Left lung (tissue), 10 donors: ENCODE results near the gene TMPRSS2. TPM values are rescaled to one million over a fixed set of nuclear protein-coding genes. Genes with fewer than 3 reads are reported as not detected.
"Not testable (repeated sequence)": the region's sequence is repeated elsewhere in the genome, so short reads cannot be mapped to it uniquely, and the experiment has no call there.

Source experiments
- ATAC-seq: fragments of 200-7000 bp; cut with Tn5 transposase; one replicate; pipeline ENCODE4 v1.9.1; 2020; ENCODE audit warnings: moderate library complexity
- DNase-seq, 4 donors: peaks; one replicate each; pipeline ENCODE4 v3.0.0-alpha.2; 2013 to 2020
- H3K27ac ChIP-seq, 2 donors: fragments of 200-600 bp; sonication (generic) in 1 of 2; one replicate each; pipeline versions ENCODE4 v1.5.0 to v1.8.0; 2020 to 2021
- H3K27me3 ChIP-seq, 2 donors: fragments of 200-600 bp; sonication (generic) in 1 of 2; one replicate each; pipeline versions ENCODE4 v1.5.0 to v1.8.0; 2020 to 2021
- H3K36me3 ChIP-seq, 2 donors: fragments of 200-600 bp; sonication (generic) in 1 of 2; one replicate each; pipeline versions ENCODE4 v1.5.0 to v1.8.0; 2020 to 2021
- H3K4me1 ChIP-seq, 2 donors: fragments of 200-600 bp; one replicate each; pipeline ENCODE4 v1.8.0; 2021
- H3K4me3 ChIP-seq, 2 donors: fragments of 200-600 bp; sonication (generic) in 1 of 2; one replicate each; pipeline versions ENCODE4 v1.5.0 to v1.8.0; 2020 to 2021; ENCODE audit warnings: mild to moderate bottlenecking in 1 of 2
- H3K9me3 ChIP-seq, 2 donors: fragments of 200-600 bp; sonication (generic) in 1 of 2; one replicate each; pipeline versions ENCODE4 v1.5.0 to v1.8.0; 2020 to 2021
- intact Hi-C, 2 donors: fragments of 100-400 bp; cut with DNase I; formaldehyde crosslinking; loops; one replicate each; pipeline versions ENCODE4 v1.11.2 to v1.14.2; 2022
- polyA plus RNA-seq, 6 donors: library from polyadenylated mRNA; unstranded; fragments of 120-200 nt; gene quantifications; one replicate each; pipeline ENCODE4 v1.2.1, GENCODE V29; 2013; ENCODE audit not compliant: insufficient read length in 6 of 6
- total RNA-seq, 2 donors: library from RNA; stranded (reverse); fragmentation: NEBNext Ultra II Directional; extraction: Animal tissue kit (Norgen Biotek cat#: 25700); gene quantifications; one replicate each; pipeline ENCODE4 v1.2.1, GENCODE V29; 2021
- TF ChIP-seq, protein P1 (sequence below), 2 donors: fragments of 200-600 bp; sonication (generic) in 1 of 2; IDR thresholded peaks; one replicate each; pipeline versions ENCODE4 v1.5.0 to v1.8.0; 2021; ENCODE audit warnings: antibody characterized with exemption in 2 of 2
- donor health status: DM: no; HTN: yes; CAD: no.
- donor health status: DM: no; HTN: no; CAD: no.

Gene TMPRSS2
- total and polyA plus RNA-seq, 8 donors, result 38.2 to 137 (median 52.7) TPM

DNA sequence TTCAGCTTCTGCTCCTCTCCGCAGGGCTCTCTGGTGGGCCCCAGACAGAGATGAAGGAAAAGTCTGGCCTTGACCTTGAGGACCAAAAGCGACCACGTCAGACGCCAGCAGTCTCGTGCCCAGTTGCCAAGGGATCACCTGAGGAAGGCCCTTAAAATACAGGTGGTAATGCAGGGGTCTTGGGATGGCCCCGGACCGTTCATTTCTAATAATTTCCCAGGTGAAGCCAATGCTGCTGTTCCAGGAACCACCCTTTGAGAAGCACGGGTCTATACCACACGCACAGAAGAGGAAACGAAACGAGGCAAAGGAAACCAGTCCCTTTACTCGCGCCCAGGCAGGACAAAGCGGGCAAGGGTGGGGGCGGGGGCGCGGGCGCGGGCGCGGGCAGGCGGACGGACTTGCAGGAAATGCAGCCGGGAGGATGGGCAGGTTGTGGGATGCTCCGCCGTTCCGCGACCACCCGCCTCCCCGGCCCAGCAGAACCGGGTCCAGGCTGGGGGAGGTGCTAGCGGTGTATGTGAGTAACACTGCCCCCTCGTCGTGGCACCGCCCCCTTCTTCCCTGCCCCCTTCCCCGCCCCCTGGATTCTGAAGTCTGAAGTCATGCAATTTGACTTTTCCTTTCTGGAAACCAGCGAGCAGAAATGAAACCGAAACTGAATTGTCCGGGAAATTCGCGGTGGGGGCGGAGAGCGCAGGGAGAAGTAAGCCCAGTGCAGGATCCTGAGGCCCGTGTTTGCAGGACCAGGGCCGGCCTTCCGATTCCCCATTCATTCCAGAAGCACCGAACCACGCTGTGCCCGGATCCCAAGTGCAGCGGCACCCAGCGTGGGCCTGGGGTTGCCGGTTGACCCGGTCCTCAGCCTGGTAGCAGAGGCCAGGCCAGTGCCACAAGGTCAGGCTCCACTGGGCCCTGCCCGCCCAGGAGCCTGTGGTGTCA, 87.8 kb downstream of the TMPRSS2 start:
- TF ChIP-seq, protein P1, sequence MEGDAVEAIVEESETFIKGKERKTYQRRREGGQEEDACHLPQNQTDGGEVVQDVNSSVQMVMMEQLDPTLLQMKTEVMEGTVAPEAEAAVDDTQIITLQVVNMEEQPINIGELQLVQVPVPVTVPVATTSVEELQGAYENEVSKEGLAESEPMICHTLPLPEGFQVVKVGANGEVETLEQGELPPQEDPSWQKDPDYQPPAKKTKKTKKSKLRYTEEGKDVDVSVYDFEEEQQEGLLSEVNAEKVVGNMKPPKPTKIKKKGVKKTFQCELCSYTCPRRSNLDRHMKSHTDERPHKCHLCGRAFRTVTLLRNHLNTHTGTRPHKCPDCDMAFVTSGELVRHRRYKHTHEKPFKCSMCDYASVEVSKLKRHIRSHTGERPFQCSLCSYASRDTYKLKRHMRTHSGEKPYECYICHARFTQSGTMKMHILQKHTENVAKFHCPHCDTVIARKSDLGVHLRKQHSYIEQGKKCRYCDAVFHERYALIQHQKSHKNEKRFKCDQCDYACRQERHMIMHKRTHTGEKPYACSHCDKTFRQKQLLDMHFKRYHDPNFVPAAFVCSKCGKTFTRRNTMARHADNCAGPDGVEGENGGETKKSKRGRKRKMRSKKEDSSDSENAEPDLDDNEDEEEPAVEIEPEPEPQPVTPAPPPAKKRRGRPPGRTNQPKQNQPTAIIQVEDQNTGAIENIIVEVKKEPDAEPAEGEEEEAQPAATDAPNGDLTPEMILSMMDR (IDR thresholded peaks at IDR 0.05), result no peak
- H3K9me3 ChIP-seq, result no peaks in the 10 kb centered on the region
- intact Hi-C loops, result no loop called here
- H3K27me3 ChIP-seq, result no peaks in the 10 kb centered on the region
- peaks cover 7 to 40% of the 10 kb centered on the region in 2 donors for H3K4me1 ChIP-seq
- H3K36me3 ChIP-seq, result no peaks in the 10 kb centered on the region
- H3K4me3 ChIP-seq, result peak overlapping the region; percentile 53 to 55
- peak; percentile 92 for ATAC-seq
- DNase-seq, result peak; percentile 80 to 92 (median 86)
- H3K27ac ChIP-seq, result peak overlapping the region; percentile 91 to 93

DNA sequence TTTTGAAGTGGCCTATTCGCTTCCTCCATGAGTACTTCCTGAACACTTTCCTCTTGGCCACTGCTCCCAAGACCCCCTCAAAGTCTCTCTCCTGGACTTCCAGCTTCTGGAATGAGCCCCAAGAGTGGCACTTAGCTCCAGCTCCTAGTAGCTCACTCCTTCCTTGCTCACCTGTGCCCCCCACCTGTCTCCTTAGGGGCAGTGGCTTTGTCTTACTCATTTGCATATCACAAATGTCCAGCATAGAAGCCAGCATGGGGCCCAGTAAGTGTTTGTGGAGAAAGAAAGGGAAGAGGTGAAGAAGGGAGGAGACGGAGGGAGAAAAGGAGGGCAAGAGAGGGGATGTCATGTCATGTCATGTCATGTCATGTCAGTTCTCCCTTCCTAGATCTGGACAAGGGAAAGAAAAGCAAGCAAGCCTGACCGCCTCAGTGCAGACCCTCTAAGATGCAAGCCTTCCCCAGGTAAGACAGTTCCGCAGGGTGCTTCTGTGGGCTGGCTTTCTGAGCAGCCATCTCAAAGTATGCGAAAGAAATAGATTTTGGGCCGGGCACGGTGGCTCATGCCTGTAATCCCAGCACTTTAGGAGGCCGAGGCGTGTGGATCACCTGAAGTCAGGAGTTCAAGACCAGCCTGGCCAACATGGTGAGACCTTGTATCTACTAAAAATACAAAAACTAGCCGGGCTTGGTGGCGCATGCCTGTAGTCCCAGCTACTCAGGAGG, 88.8 kb downstream of the TMPRSS2 start:
- H3K4me3 ChIP-seq, result no peak overlapping the region
- TF ChIP-seq, protein P1 (IDR thresholded peaks at IDR 0.05), result no peak
- no peaks in the 10 kb centered on the region for H3K27me3 ChIP-seq
- ATAC-seq (no peak), DNase-seq (peak in 1 of 4 donors; percentile 19)
- peak overlapping the region in 1 of 2 donors; percentile 93 for H3K27ac ChIP-seq
- H3K36me3 ChIP-seq, result no peaks in the 10 kb centered on the region
- no peaks in the 10 kb centered on the region for H3K9me3 ChIP-seq
- peaks cover 7 to 38% of the 10 kb centered on the region in 2 donors for H3K4me1 ChIP-seq
- intact Hi-C loops, result no loop called here

DNA sequence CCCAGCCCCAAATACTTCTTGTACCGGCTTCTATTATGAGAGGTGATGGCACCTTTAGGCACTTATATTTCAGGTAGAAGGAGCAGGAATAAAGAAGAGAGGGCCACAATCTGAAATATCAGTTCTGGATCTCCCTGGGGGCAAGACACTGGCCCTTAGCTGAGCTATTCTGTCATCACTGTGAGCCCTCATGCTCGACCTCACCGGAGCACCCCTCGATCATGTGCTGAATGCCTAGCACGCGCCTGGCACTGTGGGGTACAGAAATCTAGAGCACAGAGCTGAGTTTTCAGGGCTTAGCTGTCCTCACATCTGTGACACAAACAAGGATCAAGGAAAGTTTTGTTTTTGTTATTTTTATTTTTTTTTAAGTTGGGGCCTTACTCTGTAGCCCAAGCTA, 89.6 kb downstream of the TMPRSS2 start:
- DNase-seq (no peak), ATAC-seq (no peak)
- Histone ChIP-seq H3K27ac (peak overlapping the region in 1 of 2 donors; percentile 93), H3K4me3 (no peak overlapping the region), H3K27me3 (no peaks in the 10 kb centered on the region), H3K36me3 (no peaks in the 10 kb centered on the region), H3K4me1 (peaks cover 7 to 32% of the 10 kb centered on the region in 2 donors), H3K9me3 (no peaks in the 10 kb centered on the region)
- TF ChIP-seq, protein P1 (IDR thresholded peaks at IDR 0.05), result no peak
- intact Hi-C loops, result no loop called here

DNA sequence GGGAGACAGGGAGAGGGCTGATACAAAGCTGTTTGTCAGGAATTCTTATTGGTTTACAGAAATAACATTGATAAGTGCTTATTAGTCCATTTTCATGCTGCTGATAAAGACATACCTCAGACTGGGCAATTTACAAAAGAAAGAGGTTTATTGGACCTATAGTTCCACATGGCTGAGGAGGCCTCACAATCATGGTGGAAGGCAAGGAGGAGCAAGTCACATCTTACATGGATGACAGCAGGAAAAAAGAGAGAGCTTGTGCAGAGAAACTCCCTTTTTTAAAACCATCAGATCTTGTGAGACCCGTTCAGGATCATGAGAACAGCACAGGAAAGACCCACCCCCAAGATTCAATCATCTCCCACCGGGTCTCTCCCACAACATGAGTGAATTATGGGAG, 90.5 kb downstream of the TMPRSS2 start:
- H3K4me3 ChIP-seq, H3K27ac ChIP-seq, DNase-seq, H3K36me3 ChIP-seq, H3K9me3 ChIP-seq, intact Hi-C loops, H3K27me3 ChIP-seq, ATAC-seq: not testable (repeated sequence)
- peaks cover 7 to 26% of the 10 kb centered on the region in 2 donors for H3K4me1 ChIP-seq

Other genes starting within 250 kb of the TMPRSS2 start
- gene FAM3B, start 191.4 kb downstream of the TMPRSS2 start, total RNA-seq, result 10 to 100 TPM in 1 of 2 donors, 1 to 10 TPM in 1; 7.9 to 31.9 TPM
- gene FAM3B, start 191.4 kb downstream of the TMPRSS2 start, polyA plus RNA-seq, result 10 to 100 TPM in 5 of 6 donors, 1 to 10 TPM in 1; 8.9 to 21.6 (median 13.0) TPM
- 10 to 100 TPM; 11.9 to 31.9 TPM for gene MX2, start 146.1 kb downstream of the TMPRSS2 start, total RNA-seq
- 1 to 10 TPM; 1.1 to 2.7 (median 1.8) TPM for gene MX2, start 146.1 kb downstream of the TMPRSS2 start, polyA plus RNA-seq
- gene MX1, start 81.9 kb downstream of the TMPRSS2 start, total RNA-seq, result 10 to 100 TPM; 59.8 to 66.3 TPM
- 10 to 100 TPM in 2 of 6 donors, 1 to 10 TPM in 4; 6.0 to 11.3 (median 7.9) TPM for gene MX1, start 81.9 kb downstream of the TMPRSS2 start, polyA plus RNA-seq